ENCODE measurements around the gene CDC25C. TPM values are rescaled to one million over a fixed set of nuclear protein-coding genes. Genes with fewer than 3 reads are reported as not detected.
A peak's percentile ranks its signal among the peaks of the same experiment; 100 is the strongest.

Gene CDC25C
- total RNA-seq, 4 donors from 2014 or later = 0.17 TPM; not detected in 3

GRCh38 chr5:138276402-138277054 lies 55.1 kb downstream of the CDC25C start:
- Histone ChIP-seq H3K4me1 (peaks cover 7 to 11% (median 9%) of the 10 kb centered on the region in 4 donors), H3K36me3 (no peaks in the 10 kb centered on the region), H3K27me3 (peaks cover 0 to 28% (median 6%) of the 10 kb centered on the region in 4 donors), H3K27ac (replicated peaks in 1 of 4) (no peak overlapping the region), H3K9me3 (no peaks in the 10 kb centered on the region), H3K4me3 (no peak overlapping the region)
- intact Hi-C loops (cut with DNase I) = no loop called here
- TF ChIP-seq POLR2A (IDR thresholded peaks at IDR 0.05; ENCODE audit: low read depth) = no peak
- no peak for TF ChIP-seq POLR2AphosphoS5 (IDR thresholded peaks at IDR 0.05)
- TF ChIP-seq EP300 (IDR thresholded peaks at IDR 0.05) = no peak
- no peak for TF ChIP-seq CTCF (IDR thresholded peaks at IDR 0.05)
- no peak for DNase-seq (ENCODE audit: extremely low spot score)
- 83% methylated on average over 2 of the region's 2 CpGs for WGBS

- H3K36me3 ChIP-seq = no peaks in the 10 kb centered on the region
- WGBS = 38% methylated on average over 1 of the region's 1 CpG
- no peak overlapping the region for H3K27ac ChIP-seq (replicated peaks in 1 of 4)
- H3K4me3 ChIP-seq = no peak overlapping the region
- DNase-seq (ENCODE audit: extremely low spot score) = no peak
- TF ChIP-seq CTCF (IDR thresholded peaks at IDR 0.05) (no peak), POLR2A (IDR thresholded peaks at IDR 0.05; ENCODE audit: low read depth) (no peak), POLR2AphosphoS5 (IDR thresholded peaks at IDR 0.05) (no peak), EP300 (IDR thresholded peaks at IDR 0.05) (no peak)
- H3K4me1 ChIP-seq = peaks cover 7 to 11% (median 9%) of the 10 kb centered on the region in 4 donors
- peaks cover 0 to 28% (median 6%) of the 10 kb centered on the region in 4 donors for H3K27me3 ChIP-seq
- intact Hi-C loops (cut with DNase I) = no loop called here
- H3K9me3 ChIP-seq = no peaks in the 10 kb centered on the region
Measured at GRCh38 chr5:138275895-138276294, 55.7 kb downstream of the CDC25C start.

GRCh38 chr5:138275379-138275782 lies 56.2 kb downstream of the CDC25C start:
- no peak for DNase-seq (ENCODE audit: extremely low spot score)
- Histone ChIP-seq H3K36me3 (no peaks in the 10 kb centered on the region), H3K4me1 (peaks cover 7 to 11% (median 9%) of the 10 kb centered on the region in 4 donors), H3K9me3 (no peaks in the 10 kb centered on the region), H3K4me3 (no peak overlapping the region), H3K27me3 (peaks cover 0 to 28% (median 6%) of the 10 kb centered on the region in 4 donors), H3K27ac (replicated peaks in 1 of 4) (no peak overlapping the region)
- TF ChIP-seq POLR2A (IDR thresholded peaks at IDR 0.05; ENCODE audit: low read depth) = no peak
- no peak for TF ChIP-seq EP300 (IDR thresholded peaks at IDR 0.05)
- TF ChIP-seq CTCF (IDR thresholded peaks at IDR 0.05) = no peak
- TF ChIP-seq POLR2AphosphoS5 (IDR thresholded peaks at IDR 0.05) = no peak
- WGBS = 38% methylated on average over 3 of the region's 3 CpGs
- intact Hi-C loops (cut with DNase I) = no loop called here

GRCh38 chr5:138274189-138274853 lies 57.3 kb downstream of the CDC25C start, which contains the start of gene GFRA3:
Gene GFRA3 (minus strand): TSS chr5:138274621. CDS start chr5:138274424, 197 bp downstream.
- intact Hi-C loops (cut with DNase I) = no loop called here
- no peaks in the 10 kb centered on the region for H3K36me3 ChIP-seq
- DNase-seq (ENCODE audit: extremely low spot score) = no peak
- TF ChIP-seq CTCF (IDR thresholded peaks at IDR 0.05) (no peak), EP300 (IDR thresholded peaks at IDR 0.05) (no peak), POLR2AphosphoS5 (IDR thresholded peaks at IDR 0.05) (no peak), POLR2A (IDR thresholded peaks at IDR 0.05; ENCODE audit: low read depth) (no peak)
- 4% methylated on average over 19 of the region's 62 CpGs for WGBS
- peaks cover 7 to 11% (median 9%) of the 10 kb centered on the region in 4 donors for H3K4me1 ChIP-seq
- H3K9me3 ChIP-seq = no peaks in the 10 kb centered on the region
- H3K27ac ChIP-seq (replicated peaks in 1 of 4) = peak within 1 kb of the TSS in 3 of 4 donors; percentile 40 to 49 (median 44)
- peak within 1 kb of the TSS; percentile 44 to 57 (median 50) for H3K4me3 ChIP-seq
- H3K27me3 ChIP-seq = peaks cover 0 to 29% (median 6%) of the 10 kb centered on the region in 4 donors
